C4-2B (cell line): ENCODE measurements around the gene TMEM156.
"Not testable (repeated sequence)": the region's sequence is repeated elsewhere in the genome, so short reads cannot be mapped to it uniquely, and the experiment has no call there.

Experiments used
- ZFX ChIP-seq: fragments of 450-650 bp; IDR thresholded peaks from 2 replicates; pipeline ENCODE4 v1.6.1; 2017
- TF ChIP-seq, protein P1 (sequence below): fragments of 450-650 bp; conservative IDR thresholded peaks from 2 replicates; pipeline ENCODE4 v1.5.1; 2017; ENCODE audit warnings: mild to moderate bottlenecking

- TF ChIP-seq, protein P1, sequence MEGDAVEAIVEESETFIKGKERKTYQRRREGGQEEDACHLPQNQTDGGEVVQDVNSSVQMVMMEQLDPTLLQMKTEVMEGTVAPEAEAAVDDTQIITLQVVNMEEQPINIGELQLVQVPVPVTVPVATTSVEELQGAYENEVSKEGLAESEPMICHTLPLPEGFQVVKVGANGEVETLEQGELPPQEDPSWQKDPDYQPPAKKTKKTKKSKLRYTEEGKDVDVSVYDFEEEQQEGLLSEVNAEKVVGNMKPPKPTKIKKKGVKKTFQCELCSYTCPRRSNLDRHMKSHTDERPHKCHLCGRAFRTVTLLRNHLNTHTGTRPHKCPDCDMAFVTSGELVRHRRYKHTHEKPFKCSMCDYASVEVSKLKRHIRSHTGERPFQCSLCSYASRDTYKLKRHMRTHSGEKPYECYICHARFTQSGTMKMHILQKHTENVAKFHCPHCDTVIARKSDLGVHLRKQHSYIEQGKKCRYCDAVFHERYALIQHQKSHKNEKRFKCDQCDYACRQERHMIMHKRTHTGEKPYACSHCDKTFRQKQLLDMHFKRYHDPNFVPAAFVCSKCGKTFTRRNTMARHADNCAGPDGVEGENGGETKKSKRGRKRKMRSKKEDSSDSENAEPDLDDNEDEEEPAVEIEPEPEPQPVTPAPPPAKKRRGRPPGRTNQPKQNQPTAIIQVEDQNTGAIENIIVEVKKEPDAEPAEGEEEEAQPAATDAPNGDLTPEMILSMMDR: not testable (repeated sequence)
- not testable (repeated sequence) for TF ChIP-seq ZFX
Measured at GRCh38 chr4:39031590-39032020, 604 bp downstream of the TMEM156 start.
